Right kidney (tissue), 1 donor: ENCODE results near the gene UST.
"Not testable (repeated sequence)": the region's sequence is repeated elsewhere in the genome, so short reads cannot be mapped to it uniquely, and the experiment has no call there.

Source experiments
- DNase-seq: peaks from one replicate; pipeline ENCODE4 v3.0.0-alpha.2; 2016

Gene UST

GRCh38 chr6:148904896-148905870 lies 158.4 kb downstream of the UST start:
- DNase-seq = no peak

GRCh38 chr6:148905901-148906300 lies 159.1 kb downstream of the UST start:
- no peak for DNase-seq

- DNase-seq = no peak
Observed at GRCh38 chr6:148906386-148906785, 159.6 kb downstream of the UST start.

GRCh38 chr6:148907573-148907972 lies 160.7 kb downstream of the UST start:
- DNase-seq = no peak

GRCh38 chr6:148912252-148912651 lies 165.4 kb downstream of the UST start:
- no peak for DNase-seq

GRCh38 chr6:148915810-148916209 lies 169.0 kb downstream of the UST start:
- no peak for DNase-seq

- not testable (repeated sequence) for DNase-seq
Observed at GRCh38 chr6:148916485-148916884, 169.7 kb downstream of the UST start.

- no peak for DNase-seq
Observed at GRCh38 chr6:148924226-148925012, 177.6 kb downstream of the UST start.

GRCh38 chr6:148925701-148926100 lies 178.9 kb downstream of the UST start:
- no peak for DNase-seq

GRCh38 chr6:148926478-148926877 lies 179.6 kb downstream of the UST start:
- DNase-seq = no peak

GRCh38 chr6:148927586-148927985 lies 180.8 kb downstream of the UST start:
- DNase-seq = no peak

GRCh38 chr6:148928811-148929210 lies 182.0 kb downstream of the UST start:
- no peak for DNase-seq

- DNase-seq = no peak
Observed at GRCh38 chr6:148932208-148932607, 185.4 kb downstream of the UST start.

- no peak for DNase-seq
Observed at GRCh38 chr6:148932731-148933130, 185.9 kb downstream of the UST start.

GRCh38 chr6:148934539-148934938 lies 187.7 kb downstream of the UST start:
- no peak for DNase-seq

- no peak for DNase-seq
Observed at GRCh38 chr6:148934961-148935360, 188.1 kb downstream of the UST start.

GRCh38 chr6:148935705-148936435 lies 189.0 kb downstream of the UST start:
- DNase-seq = no peak

- DNase-seq = no peak
Observed at GRCh38 chr6:148943451-148943850, 196.6 kb downstream of the UST start.

GRCh38 chr6:148944608-148945007 lies 197.8 kb downstream of the UST start:
- no peak for DNase-seq

- DNase-seq = no peak
Observed at GRCh38 chr6:148945301-148946021, 198.6 kb downstream of the UST start.

- DNase-seq = peak; percentile 59
Observed at GRCh38 chr6:148947621-148948444, 201.0 kb downstream of the UST start.
